HCT116 (cell line): ENCODE data around the gene KCNK3. TPM values are rescaled to one million over a fixed set of nuclear protein-coding genes. Genes with fewer than 3 reads are reported as not detected.

ENCODE experiments used
- ATAC-seq: fragments of 200-7000 bp; cut with Tn5 transposase; 2 replicates; pipeline ENCODE4 v1.9.1; 2020; ENCODE audit warnings: mild to moderate bottlenecking, moderate library complexity
- BruUV-seq: library from RNA; stranded (reverse); fragments of 400-500 nt; replicated peaks from 2 replicates; lab custom pipeline; 2021; lab: Mats Ljungman, UMichigan
- CTCF ChIA-PET: fragments of 300-600 bp; sonication (Branson Sonifier 250); formaldehyde crosslinking; loops from one replicate; lab custom pipeline; 2021; ENCODE audit warnings: antibody characterized with exemption; lab: Charles Lee
- POLR2A ChIA-PET: fragments of 300-600, 350-600 bp; sonication (Branson Sonifier 250); formaldehyde crosslinking; loops from one replicate; lab custom pipeline; 2021; ENCODE audit warnings: antibody characterized with exemption; lab: Charles Lee
- RAD21 ChIA-PET, 2 experiments: fragments of 300-600 bp; sonication (Branson Sonifier 250); formaldehyde crosslinking; loops; one replicate each; lab custom pipeline; 2023; ENCODE audit warnings: low total read pairs in 2 of 2; ENCODE audit not compliant: uncharacterized antibody in 2 of 2, unreplicated experiment in 2 of 2, low non-redundant PET in 1 of 2; lab: Charles Lee
- DNase-seq: peaks from one replicate; pipeline ENCODE4 v3.0.0-alpha.2; 2010; ENCODE audit warnings: low read depth, low spot score
- H2AFZ ChIP-seq: fragments of 200-600 bp; shearing (Covaris generic), sonication (generic); 2 replicates; pipeline ENCODE4 v1.6.1; 2017; ENCODE audit warnings: low read depth, mixed run types, mixed read lengths, antibody characterized with exemption, low read length; ENCODE audit not compliant: poor library complexity, severe bottlenecking
- H3K27ac ChIP-seq: 2 replicates; pipeline ENCODE4 v1.5.1; 2012; ENCODE audit warnings: low read depth, low read length
- H3K27me3 ChIP-seq: fragments of 200-600 bp; sonication (generic); 2 replicates; pipeline ENCODE4 v1.6.1; 2016; ENCODE audit warnings: mixed run types, low read length, mixed read lengths; ENCODE audit not compliant: insufficient read depth
- H3K36me3 ChIP-seq, 2 experiments: fragments of 200-500 bp in 1 of 2; fragments of 200-600 bp in 1 of 2; sonication (Bioruptor generic) in 1 of 2; sonication (generic) in 1 of 2; 2 replicates each; pipeline versions ENCODE4 v1.5.1 to v1.6.1; 2014 to 2016; ENCODE audit warnings: low read length in 2 of 2, inconsistent platforms in 1 of 2, mixed read lengths in 1 of 2, mixed run types in 1 of 2; ENCODE audit not compliant: insufficient read depth in 2 of 2, control insufficient read depth in 1 of 2
- H3K4me1 ChIP-seq, 2 experiments: fragments of 200-600 bp in 1 of 2; sonication (generic) in 1 of 2; 2 replicates each; pipeline versions ENCODE4 v1.5.1 to v1.6.1; 2012 to 2017; ENCODE audit warnings: low read length in 2 of 2, inconsistent platforms in 1 of 2, mild to moderate bottlenecking in 1 of 2, mixed read lengths in 1 of 2, mixed run types in 1 of 2, moderate library complexity in 1 of 2; ENCODE audit not compliant: insufficient read depth in 2 of 2, control insufficient read depth in 1 of 2
- H3K4me2 ChIP-seq: fragments of 200-600 bp; sonication (generic); 2 replicates; pipeline ENCODE4 v1.6.1; 2017; ENCODE audit warnings: mixed run types, low read length, mixed read lengths
- H3K4me3 ChIP-seq, 2 experiments: fragments of 200-600 bp in 1 of 2; sonication (generic) in 1 of 2; replicated peaks in 1 of 2; 2 replicates each; pipeline ENCODE4 v1.5.1; 2011 to 2016; ENCODE audit warnings: low read length in 2 of 2, control low read depth in 1 of 2, low read depth in 1 of 2, mild to moderate bottlenecking in 1 of 2, mixed read lengths in 1 of 2, mixed run types in 1 of 2
- H3K79me2 ChIP-seq: fragments of 200-600 bp; sonication (generic); 2 replicates; pipeline ENCODE4 v1.6.1; 2017; ENCODE audit warnings: mild to moderate bottlenecking, mixed run types, low read length, moderate library complexity, mixed read lengths; ENCODE audit not compliant: insufficient read depth
- H3K9ac ChIP-seq: fragments of 200-600 bp; sonication (generic); 2 replicates; pipeline ENCODE4 v1.6.1; 2016; ENCODE audit warnings: low read length, mixed read lengths
- H3K9me2 ChIP-seq: fragments of 200-600 bp; sonication (generic), shearing (Covaris generic); 2 replicates; pipeline ENCODE4 v1.6.1; 2017; ENCODE audit warnings: mixed run types, mild to moderate bottlenecking, moderate library complexity; ENCODE audit not compliant: insufficient read depth
- H3K9me3 ChIP-seq, 2 experiments: fragments of 200-500 bp in 1 of 2; fragments of 200-600 bp in 1 of 2; sonication (Bioruptor generic) in 1 of 2; sonication (generic) in 1 of 2; 2 replicates each; pipeline ENCODE4 v1.6.1; 2014 to 2017; ENCODE audit warnings: low read length in 2 of 2, mixed read lengths in 2 of 2, inconsistent platforms in 1 of 2, low read depth in 1 of 2, mild to moderate bottlenecking in 1 of 2, mixed run types in 1 of 2, moderate library complexity in 1 of 2; ENCODE audit not compliant: control insufficient read depth in 1 of 2, insufficient read depth in 1 of 2
- H4K20me1 ChIP-seq: fragments of 200-600 bp; sonication (generic), shearing (Covaris generic); 2 replicates; pipeline ENCODE4 v1.6.1; 2017; ENCODE audit warnings: mixed run types, mild to moderate bottlenecking, moderate library complexity; ENCODE audit not compliant: insufficient read depth
- ATF3 ChIP-seq: IDR thresholded peaks from 2 replicates; pipeline ENCODE4 v1.6.1; 2012
- CEBPB ChIP-seq: IDR thresholded peaks from 2 replicates; pipeline ENCODE4 v1.6.1; 2012; ENCODE audit warnings: low read depth
- CTCF ChIP-seq, 3 experiments: fragments of 200-600 bp in 1 of 3; sonication (generic) in 1 of 3; IDR thresholded peaks in 2 of 3; conservative IDR thresholded peaks in 1 of 3; 2 replicates each; pipeline ENCODE4 v1.5.1; 2012 to 2017; ENCODE audit warnings: low read depth in 2 of 3, low read length in 2 of 3, antibody characterized with exemption in 1 of 3, borderline replicate concordance in 1 of 3, control low read depth in 1 of 3, mild to moderate bottlenecking in 1 of 3, mixed read lengths in 1 of 3, mixed run types in 1 of 3, moderate library complexity in 1 of 3; ENCODE audit not compliant: insufficient read depth in 1 of 3
- EZH2 ChIP-seq: fragments of 200-600 bp; sonication (generic); IDR thresholded peaks from 2 replicates; pipeline ENCODE4 v1.6.1; 2017; ENCODE audit warnings: antibody characterized with exemption, mixed run types
- JUND ChIP-seq: IDR thresholded peaks from 2 replicates; pipeline ENCODE4 v1.6.1; 2012
- POLR2A ChIP-seq: IDR thresholded peaks from 2 replicates; pipeline ENCODE4 v1.7.0; 2011; ENCODE audit warnings: borderline replicate concordance; ENCODE audit not compliant: insufficient read depth, insufficient read length; ENCODE audit errors: extremely low read depth
- SIN3A ChIP-seq: IDR thresholded peaks from 2 replicates; pipeline ENCODE4 v1.6.1; 2012; ENCODE audit warnings: low read depth
- SRF ChIP-seq: IDR thresholded peaks from 2 replicates; pipeline ENCODE4 v1.6.1; 2012; ENCODE audit warnings: low read depth
- YY1 ChIP-seq: IDR thresholded peaks from 2 replicates; pipeline ENCODE4 v1.6.1; 2011; ENCODE audit warnings: low read length, low read depth, moderate library complexity, mild to moderate bottlenecking; ENCODE audit not compliant: insufficient replicate concordance; ENCODE audit errors: extremely low read depth
- intact Hi-C: fragments of 100-400 bp; cut with micrococcal nuclease; formaldehyde crosslinking; loops from 2 replicates; pipeline ENCODE4 v1.10.0; 2022
- total RNA-seq: library from RNA; stranded (reverse); gene quantifications from one replicate; pipeline ENCODE4 v1.2.1, GENCODE V29; 2021; ENCODE audit not compliant: unreplicated experiment

The KCNK3 gene
- total RNA-seq, 1 experiment from 2014 or later = 0.71 TPM

GRCh38 chr2:26739514-26739913 is 47.0 kb downstream of the KCNK3 start:
- no peak for TF ChIP-seq YY1
- TF ChIP-seq POLR2A = no peak
- TF ChIP-seq EZH2 = no peak
- TF ChIP-seq SIN3A = no peak
- no peak for TF ChIP-seq SRF
- TF ChIP-seq CTCF (IDR thresholded peaks at IDR 0.05 in 2 of 3, conservative IDR thresholded peaks at IDR 0.05 in 1 of 3; ENCODE audit: borderline replicate concordance in 1 of 3, insufficient read depth in 1 of 3, low read depth in 2 of 3, low read length in 2 of 3) = no peak
- no peak for TF ChIP-seq ATF3
- no peak for TF ChIP-seq CEBPB
- TF ChIP-seq JUND = no peak
- Histone ChIP-seq H3K4me1 (peaks cover 0 to 7% of the 10 kb centered on the region in 2 experiments; a peak in 2 of 4 replicates), H3K9ac (no peak overlapping the region), H3K27me3 (no peaks in the 10 kb centered on the region), H3K27ac (no peak overlapping the region), H3K9me2 (no peaks in the 10 kb centered on the region), H3K4me3 (no peak overlapping the region), H2AFZ (no peak overlapping the region), H4K20me1 (no peaks in the 10 kb centered on the region), H3K4me2 (no peak overlapping the region), H3K9me3 (no peaks in the 10 kb centered on the region), H3K79me2 (no peaks in the 10 kb centered on the region), H3K36me3 (no peaks in the 10 kb centered on the region)
- no peak for DNase-seq
- ChIA-PET RAD21 (no interaction called here), POLR2A (interaction anchor here (0.6 to 1.2 kb wide), 2 partner anchors 18 to 29 kb away, joined by 3 read pairs; no protein-coding TSS in a partner anchor), CTCF (interaction anchor here (1.6 kb wide), 1 partner anchor 162 kb away, joined by 4 read pairs; no protein-coding TSS in a partner anchor)
- BruUV-seq = no TSS peak
- no peak for ATAC-seq
- intact Hi-C loops = no loop called here
